Measurements from ENCODE around the gene IQSEC1. TPM values are rescaled to one million over a fixed set of nuclear protein-coding genes. Genes with fewer than 3 reads are reported as not detected.
A peak's percentile ranks its signal among the peaks of the same experiment; 100 is the strongest.

IQSEC1 gene
- 10 to 100 TPM; 17.1 to 24.8 (median 19.4) TPM for total RNA-seq

DNA sequence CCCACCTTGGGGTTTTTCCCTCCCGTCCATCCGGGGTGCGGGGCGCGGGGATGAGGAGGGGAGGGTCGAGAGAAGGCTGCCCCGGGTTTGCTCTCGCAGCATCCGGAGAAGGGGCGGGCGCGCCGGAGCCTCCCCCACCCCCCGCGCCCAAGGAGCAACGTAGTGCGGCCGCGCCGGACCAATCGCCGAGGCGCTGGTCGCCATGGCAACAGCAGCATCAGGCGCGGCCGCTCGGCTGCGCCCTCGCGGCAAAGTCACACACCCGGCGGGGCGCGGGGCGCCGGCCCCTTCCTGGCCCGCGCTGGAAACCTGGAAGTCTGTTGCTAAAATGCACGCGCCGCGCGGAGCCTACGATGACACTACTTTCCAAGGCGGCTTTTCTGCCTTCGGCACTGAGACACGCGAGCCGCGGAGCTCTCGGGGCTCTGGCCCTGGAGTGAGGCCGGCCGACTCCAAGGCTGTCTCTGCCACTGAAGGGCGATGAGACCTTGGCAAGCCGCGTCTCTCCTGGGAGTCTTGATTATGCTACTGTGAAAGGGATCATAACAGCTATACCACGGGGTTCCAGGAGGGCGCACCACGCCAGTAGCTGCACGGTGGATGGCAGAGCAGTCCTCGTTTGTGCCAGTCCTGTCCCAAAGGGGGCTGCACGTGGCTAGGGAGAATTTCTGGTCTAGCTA, at the start of gene IQSEC1:
TSS of gene IQSEC1 (minus strand) at position 104 of the 680 bp plus-strand sequence. CDS start 415 bp downstream, outside the sequence.
- ATAC-seq, result peak; percentile 81 to 90
- no peaks in the 10 kb centered on the region for H3K9me3 Mint-ChIP-seq
- peak within 1 kb of the TSS; percentile 77 for H3K4me3 Mint-ChIP-seq
- H3K27me3 Mint-ChIP-seq (ENCODE audit: low read depth), result peaks cover 24% of the 10 kb centered on the region
- peaks cover 39% of the 10 kb centered on the region for H3K4me1 Mint-ChIP-seq (ENCODE audit: low read depth)
- peak; percentile 46 for DNase-seq
- no peaks in the 10 kb centered on the region for H3K36me3 Mint-ChIP-seq (ENCODE audit: insufficient read depth)

DNA sequence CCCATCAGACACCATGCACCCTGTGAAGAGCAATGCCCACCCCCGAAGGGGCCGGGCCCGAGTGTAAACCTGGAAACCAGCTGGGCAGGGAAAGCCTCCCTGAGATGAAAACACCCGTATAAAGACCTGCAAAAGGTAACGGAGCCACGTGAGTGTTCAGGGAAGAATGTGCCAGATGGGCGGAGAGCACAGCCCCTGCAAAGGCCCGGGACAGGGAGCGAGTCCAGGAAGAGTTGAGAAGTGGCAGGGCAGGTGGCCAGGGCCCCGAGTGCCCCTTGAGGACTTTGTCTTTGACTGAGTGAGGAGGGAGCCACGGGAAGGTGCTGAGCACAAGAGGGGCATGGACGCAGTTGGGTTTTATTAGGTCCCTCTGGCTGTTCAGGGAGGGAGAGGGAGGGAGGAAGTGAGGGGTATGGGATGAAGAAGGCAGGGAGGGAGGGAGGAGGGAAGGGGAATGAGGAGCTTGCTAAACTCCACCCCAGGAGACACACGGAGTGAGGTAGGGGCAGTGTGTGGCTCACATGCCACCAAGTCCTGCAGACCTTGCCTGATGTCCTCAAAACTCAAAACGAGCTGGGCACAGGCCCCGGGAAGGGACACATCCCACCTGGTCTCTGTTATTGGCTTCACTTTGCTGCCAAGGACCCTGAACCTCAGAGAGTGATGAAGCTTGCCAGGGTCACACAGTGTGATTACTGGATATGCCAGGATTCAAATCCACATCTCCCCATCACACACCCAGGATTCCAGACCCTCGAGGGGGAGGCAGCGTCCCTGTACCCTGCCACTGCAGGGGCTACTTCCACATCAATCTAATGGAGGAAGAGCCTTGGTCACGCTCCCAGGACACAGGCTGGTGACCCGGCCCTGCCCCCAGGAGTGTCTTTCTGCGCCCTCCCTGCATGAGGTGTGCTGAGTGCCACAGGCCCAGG, 49.1 kb upstream of the IQSEC1 start:
- ATAC-seq (no peak), DNase-seq (no peak)
- no peaks in the 10 kb centered on the region for H3K9me3 Mint-ChIP-seq
- no peaks in the 10 kb centered on the region for H3K27me3 Mint-ChIP-seq (ENCODE audit: low read depth)
- no peaks in the 10 kb centered on the region for H3K36me3 Mint-ChIP-seq (ENCODE audit: insufficient read depth)
- H3K4me1 Mint-ChIP-seq (ENCODE audit: low read depth), result no peaks in the 10 kb centered on the region
- H3K4me3 Mint-ChIP-seq, result no peak overlapping the region

DNA sequence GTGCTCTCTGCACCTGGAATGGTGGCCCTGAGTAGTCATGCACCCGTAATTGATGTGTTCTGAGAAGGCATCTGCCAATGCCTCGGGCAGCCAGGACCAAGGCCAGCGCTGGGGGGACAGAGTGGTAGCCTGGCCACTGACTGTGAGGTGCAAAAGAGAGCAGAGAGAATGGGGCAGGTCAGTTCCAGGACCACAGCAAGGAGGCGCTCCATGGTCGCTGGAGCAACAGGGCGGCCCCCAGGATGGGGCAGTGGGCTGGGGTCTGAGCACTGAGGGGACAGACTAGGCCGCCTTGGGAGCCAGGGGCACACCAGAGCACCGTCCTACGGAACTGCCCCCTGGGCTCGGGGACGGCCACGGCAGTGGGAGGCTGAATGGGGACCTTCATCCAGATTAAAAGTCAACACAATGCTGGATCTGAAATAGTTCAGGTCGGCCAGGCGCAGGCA, 48.3 kb upstream of the IQSEC1 start:
- no peaks in the 10 kb centered on the region for H3K36me3 Mint-ChIP-seq (ENCODE audit: insufficient read depth)
- no peak for ATAC-seq

DNA sequence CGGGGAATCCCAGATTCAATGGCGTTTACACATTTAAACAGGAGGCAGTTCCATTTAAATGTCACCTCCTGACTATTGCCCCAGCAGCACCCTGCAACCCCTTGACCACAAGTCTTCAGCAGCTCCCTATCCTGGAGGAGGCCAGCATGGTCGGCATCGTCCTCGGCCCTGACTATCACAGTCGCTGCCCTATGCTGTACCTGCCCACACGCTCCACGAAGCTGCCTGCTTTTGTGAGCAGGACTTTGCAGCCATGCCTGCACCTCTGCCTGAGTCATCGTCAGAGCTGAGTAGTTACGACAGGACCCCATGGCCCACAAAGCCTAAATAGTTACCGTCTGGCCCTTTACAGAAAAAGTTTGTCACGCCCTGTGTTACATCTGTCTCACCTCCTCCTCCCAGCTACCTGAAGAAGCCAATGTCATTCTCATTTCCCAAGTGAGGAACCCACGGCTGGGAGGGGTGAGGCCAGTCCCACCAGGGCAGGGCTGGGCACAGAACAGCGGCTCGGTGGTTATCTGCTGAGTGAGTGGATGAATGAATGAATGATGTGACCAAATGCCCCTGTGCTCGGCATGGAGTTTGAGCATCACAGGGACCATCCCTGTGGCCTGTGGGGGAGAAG, 47.8 kb upstream of the IQSEC1 start:
- ATAC-seq (no peak), DNase-seq (no peak)
- Mint-ChIP-seq H3K36me3 (ENCODE audit: insufficient read depth) (no peaks in the 10 kb centered on the region), H3K27me3 (ENCODE audit: low read depth) (no peaks in the 10 kb centered on the region), H3K4me3 (no peak overlapping the region), H3K9me3 (no peaks in the 10 kb centered on the region), H3K4me1 (ENCODE audit: low read depth) (no peaks in the 10 kb centered on the region)

More for the DNA sequence above, 48.3 kb upstream of the IQSEC1 start:
- Mint-ChIP-seq H3K4me1 (ENCODE audit: low read depth) (no peaks in the 10 kb centered on the region), H3K9me3 (no peaks in the 10 kb centered on the region), H3K27me3 (ENCODE audit: low read depth) (no peaks in the 10 kb centered on the region), H3K4me3 (no peak overlapping the region)
- no peak for DNase-seq

DNA sequence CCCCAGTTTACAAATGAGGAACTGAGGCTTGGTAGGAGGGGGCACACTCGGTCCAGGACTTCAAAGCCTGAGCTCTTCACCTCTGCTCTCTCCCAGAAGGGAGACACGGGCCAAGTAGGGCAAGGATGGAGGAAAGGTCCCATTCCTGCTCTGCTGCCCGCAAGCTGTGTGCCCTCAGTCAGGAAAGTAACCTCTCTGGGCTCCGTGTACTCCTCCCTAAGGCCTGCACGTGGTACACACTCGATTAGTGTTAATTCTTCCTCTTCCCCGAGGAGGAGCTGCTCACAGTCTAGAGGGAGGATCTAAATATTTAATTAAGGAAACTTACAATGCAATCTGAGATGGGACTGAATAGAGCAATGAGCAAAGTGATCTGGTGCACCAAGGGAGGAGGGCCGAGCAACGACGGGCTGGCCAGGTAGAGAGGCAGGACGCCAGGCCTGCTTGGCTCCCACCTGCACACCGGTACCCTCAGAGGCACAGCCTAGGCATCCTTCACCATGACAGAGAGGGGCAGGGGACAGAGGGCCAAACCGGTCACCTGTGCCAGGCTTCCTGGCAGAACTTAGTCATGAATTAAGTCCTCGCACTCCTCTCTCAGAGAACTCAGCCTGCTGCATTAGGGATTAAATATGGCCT, 47.2 kb upstream of the IQSEC1 start:
- ATAC-seq, result no peak
- H3K9me3 Mint-ChIP-seq, result no peaks in the 10 kb centered on the region
- DNase-seq, result no peak
- H3K4me1 Mint-ChIP-seq (ENCODE audit: low read depth), result no peaks in the 10 kb centered on the region
- H3K4me3 Mint-ChIP-seq, result no peak overlapping the region
- H3K36me3 Mint-ChIP-seq (ENCODE audit: insufficient read depth), result no peaks in the 10 kb centered on the region
- peaks cover 3% of the 10 kb centered on the region for H3K27me3 Mint-ChIP-seq (ENCODE audit: low read depth)

DNA sequence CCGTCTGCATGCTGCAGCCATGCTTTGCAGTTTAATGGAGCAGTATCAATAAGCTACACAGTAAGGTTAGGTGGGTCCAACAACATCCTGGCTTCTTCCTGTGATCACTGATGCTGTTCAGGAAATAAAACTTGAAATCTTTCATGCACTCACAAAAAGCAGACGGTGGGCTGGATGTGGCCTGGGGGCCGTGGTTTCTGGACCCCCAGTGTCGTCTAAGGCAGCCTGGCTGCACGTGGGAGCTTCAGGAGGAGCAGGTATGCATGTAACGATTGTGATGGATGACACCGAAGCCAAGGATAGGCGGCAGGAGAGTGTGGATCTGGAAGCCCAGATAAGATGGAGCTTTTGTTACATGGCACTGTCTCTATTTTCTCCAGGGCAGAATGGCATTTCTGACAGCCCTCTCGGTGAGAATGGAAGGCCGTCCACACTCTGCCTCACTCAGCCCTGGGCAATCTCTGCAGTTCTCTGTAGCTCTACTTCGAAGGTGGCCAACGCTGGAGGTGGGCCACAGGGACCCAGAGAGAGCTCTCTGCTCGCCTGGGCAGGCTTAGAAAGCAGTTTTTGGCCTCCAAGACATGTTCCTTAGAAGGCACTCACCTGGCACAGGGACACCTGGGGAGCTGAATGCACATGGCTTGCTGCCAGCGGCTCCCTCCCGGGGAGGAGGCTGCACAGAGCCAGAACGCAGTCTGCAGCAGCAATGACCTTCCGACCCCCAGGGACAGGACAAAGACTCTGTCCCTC, 46.4 kb upstream of the IQSEC1 start:
- no peaks in the 10 kb centered on the region for H3K9me3 Mint-ChIP-seq
- H3K4me1 Mint-ChIP-seq (ENCODE audit: low read depth), result no peaks in the 10 kb centered on the region
- ATAC-seq (no peak), DNase-seq (no peak)
- no peaks in the 10 kb centered on the region for H3K36me3 Mint-ChIP-seq (ENCODE audit: insufficient read depth)
- peaks cover 7% of the 10 kb centered on the region for H3K27me3 Mint-ChIP-seq (ENCODE audit: low read depth)
- H3K4me3 Mint-ChIP-seq, result no peak overlapping the region

DNA sequence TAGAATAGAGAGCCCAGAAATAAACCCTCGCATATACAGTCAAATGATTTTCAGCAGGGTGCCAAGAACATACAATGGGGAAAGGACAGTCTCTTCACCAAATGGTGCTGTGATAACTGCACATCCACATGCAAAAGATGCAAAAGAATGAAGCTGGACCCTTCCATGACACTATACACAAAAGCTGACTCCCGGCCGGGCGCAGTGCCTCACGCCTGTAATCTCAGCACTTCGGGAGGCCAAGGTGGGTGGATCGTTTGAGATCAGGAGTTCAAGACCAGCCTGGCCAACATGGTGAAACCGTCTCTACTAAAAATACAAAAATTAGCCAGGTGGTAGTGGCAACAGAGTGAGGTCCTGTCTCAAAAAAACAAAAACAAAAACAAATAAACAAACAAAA, 43.2 kb upstream of the IQSEC1 start:
- no peaks in the 10 kb centered on the region for H3K36me3 Mint-ChIP-seq (ENCODE audit: insufficient read depth)
- no peak overlapping the region for H3K4me3 Mint-ChIP-seq
- ATAC-seq (no peak), DNase-seq (no peak)
- H3K9me3 Mint-ChIP-seq, result no peaks in the 10 kb centered on the region
- H3K27me3 Mint-ChIP-seq (ENCODE audit: low read depth), result peaks cover 7% of the 10 kb centered on the region
- peaks cover 4% of the 10 kb centered on the region for H3K4me1 Mint-ChIP-seq (ENCODE audit: low read depth)

DNA sequence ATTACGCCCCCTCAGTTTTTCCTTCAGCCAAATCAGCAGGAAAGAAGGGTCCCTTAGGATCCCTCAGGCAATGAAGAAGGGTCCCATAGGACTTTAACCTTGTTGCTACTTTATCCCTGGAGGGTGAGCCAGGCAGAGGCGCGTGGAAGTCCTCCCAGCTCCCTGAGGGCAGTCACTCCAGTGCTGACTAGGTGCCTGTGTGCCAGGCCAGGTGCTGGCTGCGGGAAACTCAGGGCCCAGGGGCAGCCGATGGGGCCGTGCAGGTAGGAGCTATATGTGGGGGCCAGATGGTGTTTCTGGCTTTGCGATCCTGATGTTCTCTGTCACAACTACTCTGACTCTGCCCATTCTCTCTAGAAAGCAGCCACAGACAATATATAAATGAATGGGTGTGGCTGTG, 42.8 kb upstream of the IQSEC1 start:
- no peaks in the 10 kb centered on the region for H3K9me3 Mint-ChIP-seq
- H3K4me1 Mint-ChIP-seq (ENCODE audit: low read depth), result peaks cover 6% of the 10 kb centered on the region
- no peak overlapping the region for H3K4me3 Mint-ChIP-seq
- DNase-seq (no peak), ATAC-seq (no peak)
- H3K36me3 Mint-ChIP-seq (ENCODE audit: insufficient read depth), result no peaks in the 10 kb centered on the region
- peaks cover 7% of the 10 kb centered on the region for H3K27me3 Mint-ChIP-seq (ENCODE audit: low read depth)

DNA sequence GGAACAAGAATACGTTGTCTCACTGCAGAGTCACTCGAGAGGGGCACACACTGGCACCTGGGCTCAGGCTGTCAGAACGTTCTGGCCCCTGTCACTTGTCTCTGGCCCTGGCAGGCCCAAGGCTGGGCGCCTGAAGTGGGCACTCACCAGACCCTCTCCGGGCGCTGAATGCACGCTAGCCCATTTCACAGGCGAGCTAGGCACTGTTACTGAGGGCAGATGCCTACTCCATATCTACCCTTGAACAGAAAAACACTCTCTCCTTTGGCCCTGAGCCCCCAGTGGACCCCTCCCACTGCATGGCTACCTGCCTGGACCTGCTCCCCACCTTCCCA, 42.3 kb upstream of the IQSEC1 start:
- Mint-ChIP-seq H3K4me3 (no peak overlapping the region), H3K36me3 (ENCODE audit: insufficient read depth) (no peaks in the 10 kb centered on the region), H3K27me3 (ENCODE audit: low read depth) (peaks cover 7% of the 10 kb centered on the region), H3K4me1 (ENCODE audit: low read depth) (peaks cover 10% of the 10 kb centered on the region), H3K9me3 (no peaks in the 10 kb centered on the region)
- no peak for DNase-seq
- no peak for ATAC-seq

DNA sequence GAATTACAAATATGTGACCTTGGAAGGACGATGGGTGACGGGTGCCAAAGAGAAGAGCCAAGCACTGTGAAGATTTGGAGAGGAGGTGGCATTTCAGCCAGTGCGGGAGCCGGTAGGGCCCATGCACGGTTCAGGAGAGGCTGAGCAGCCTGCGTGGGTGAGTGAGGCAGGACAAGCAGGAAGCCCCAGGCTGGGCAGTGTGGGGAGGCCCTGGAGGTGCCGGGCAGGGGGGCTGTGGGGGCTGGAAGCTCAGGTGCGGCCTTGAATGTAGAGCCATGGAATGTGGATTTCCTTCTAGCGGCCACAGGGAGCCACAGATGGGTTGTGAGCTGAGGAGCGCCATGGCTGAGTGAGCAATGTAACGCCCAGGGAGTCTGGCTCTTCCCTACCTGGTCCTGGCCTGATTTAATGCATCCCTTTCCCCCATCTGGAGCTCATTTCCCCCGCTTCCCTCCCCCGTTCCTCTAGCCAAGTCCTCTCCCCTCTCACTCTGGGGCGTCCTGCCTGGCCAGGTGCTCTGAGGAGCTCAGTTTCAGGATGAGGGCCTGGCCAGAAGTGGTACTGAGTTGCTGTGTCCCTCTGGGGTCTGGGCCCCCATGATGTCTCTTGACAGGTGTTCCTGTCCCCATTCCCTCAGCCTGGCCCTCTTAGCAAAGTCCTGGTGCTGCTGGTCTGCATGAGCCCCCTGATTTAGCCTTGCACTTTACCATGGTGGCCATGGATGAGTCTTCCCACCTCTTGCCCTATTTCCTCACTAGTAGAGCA, 41.8 kb upstream of the IQSEC1 start:
- Mint-ChIP-seq H3K9me3 (no peaks in the 10 kb centered on the region), H3K27me3 (ENCODE audit: low read depth) (peaks cover 7% of the 10 kb centered on the region), H3K4me3 (no peak overlapping the region), H3K36me3 (ENCODE audit: insufficient read depth) (no peaks in the 10 kb centered on the region), H3K4me1 (ENCODE audit: low read depth) (peaks cover 11% of the 10 kb centered on the region)
- no peak for DNase-seq
- ATAC-seq, result no peak

DNA sequence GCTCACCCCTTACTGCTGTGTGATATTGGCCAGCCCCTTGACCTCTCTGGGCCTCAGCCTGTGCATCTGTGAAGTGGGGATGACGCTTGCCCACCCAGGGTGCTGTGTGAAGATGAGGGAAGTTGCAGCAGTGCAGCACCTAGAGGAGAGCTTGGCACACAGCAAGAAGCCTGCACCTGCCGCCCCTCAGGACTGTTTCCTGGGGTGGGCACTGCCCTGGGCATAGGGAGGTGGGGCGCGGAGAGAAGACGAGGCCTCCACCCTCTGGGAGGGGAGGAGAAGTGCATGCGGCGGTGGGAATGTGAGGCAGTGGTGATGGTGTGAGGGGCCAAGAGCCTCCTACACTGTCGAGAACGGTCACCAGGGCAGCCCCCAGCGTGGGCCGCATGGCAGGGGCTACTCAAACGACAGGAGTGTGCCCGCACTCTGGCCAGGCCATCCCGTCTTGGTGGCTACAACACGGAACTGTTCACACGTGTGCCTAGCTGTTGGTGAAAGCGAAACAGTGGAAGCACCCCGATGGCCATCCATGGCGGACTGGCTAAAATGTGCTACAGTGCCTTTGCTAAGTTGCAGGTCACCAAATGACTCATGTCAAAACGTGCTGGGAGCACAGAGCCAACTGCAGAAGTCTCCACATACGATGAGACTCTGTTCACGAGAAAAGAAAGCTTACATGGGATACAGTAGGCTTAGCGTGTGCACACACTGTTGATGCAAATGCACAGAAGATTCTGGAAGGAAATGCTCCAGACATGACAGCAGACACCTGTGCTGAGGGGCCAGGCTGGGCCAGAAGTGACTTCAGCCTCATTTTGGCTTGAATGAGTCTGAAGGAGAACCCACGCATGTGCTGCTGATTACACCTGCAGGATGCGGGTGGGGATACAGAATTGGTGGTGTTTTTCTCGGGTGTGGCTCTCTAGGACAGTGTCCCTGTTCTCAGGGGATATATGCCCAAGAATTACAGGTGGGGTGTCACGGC, 40.4 kb upstream of the IQSEC1 start:
- H3K4me1 Mint-ChIP-seq (ENCODE audit: low read depth), result peaks cover 11% of the 10 kb centered on the region
- H3K36me3 Mint-ChIP-seq (ENCODE audit: insufficient read depth), result no peaks in the 10 kb centered on the region
- no peak overlapping the region for H3K4me3 Mint-ChIP-seq
- DNase-seq (no peak), ATAC-seq (no peak)
- H3K27me3 Mint-ChIP-seq (ENCODE audit: low read depth), result peaks cover 7% of the 10 kb centered on the region
- H3K9me3 Mint-ChIP-seq, result no peaks in the 10 kb centered on the region

DNA sequence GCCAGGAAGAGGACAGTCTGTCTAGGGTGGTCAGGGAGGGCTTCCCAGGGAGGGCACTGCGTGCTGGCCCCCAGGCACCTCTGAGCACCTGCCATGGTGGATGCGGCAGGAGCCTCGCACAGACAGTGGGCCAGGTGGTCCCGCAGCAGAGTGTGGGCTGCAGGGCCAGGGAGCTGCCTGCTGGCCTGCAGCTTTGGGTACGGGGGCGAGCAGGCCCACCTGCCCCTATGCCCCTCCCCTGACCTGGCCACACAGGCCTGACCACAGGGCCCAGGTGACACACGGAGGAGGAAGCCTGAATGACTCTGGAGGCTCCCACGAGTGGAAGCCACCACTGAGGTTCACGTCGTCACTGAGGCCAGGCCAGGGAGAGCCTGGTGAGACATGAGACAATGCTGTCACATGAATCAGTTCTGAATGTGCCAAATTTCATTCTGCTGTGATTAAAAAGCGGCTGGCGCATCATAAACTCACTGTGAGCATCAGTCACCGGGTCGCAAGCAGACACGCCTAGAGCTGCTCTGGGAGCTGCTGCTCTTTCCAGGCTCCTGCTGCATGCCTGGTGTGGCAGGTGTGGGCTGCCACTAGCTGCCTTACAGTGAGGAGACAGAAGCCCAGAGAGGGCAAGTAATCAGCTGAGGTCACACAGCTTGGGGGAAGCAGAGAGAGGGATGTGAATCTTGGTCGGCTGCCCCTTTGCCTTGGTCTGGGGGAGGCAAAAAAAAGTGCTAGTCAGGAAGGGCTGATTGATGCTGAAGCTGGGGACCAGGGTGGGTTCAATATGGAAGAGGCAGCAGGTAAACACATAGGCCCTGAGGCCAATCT, 39.5 kb upstream of the IQSEC1 start:
- peaks cover 7% of the 10 kb centered on the region for H3K27me3 Mint-ChIP-seq (ENCODE audit: low read depth)
- no peaks in the 10 kb centered on the region for H3K36me3 Mint-ChIP-seq (ENCODE audit: insufficient read depth)
- DNase-seq (no peak), ATAC-seq (no peak)
- H3K4me1 Mint-ChIP-seq (ENCODE audit: low read depth), result peaks cover 11% of the 10 kb centered on the region
- no peaks in the 10 kb centered on the region for H3K9me3 Mint-ChIP-seq
- no peak overlapping the region for H3K4me3 Mint-ChIP-seq
